CD1c-positive myeloid dendritic cell (primary cell): ENCODE measurements around the gene NMB.

Experiments used
- DNase-seq: peaks from one replicate; pipeline ENCODE4 v3.0.0-alpha.2; 2016; ENCODE audit errors: extremely low spot score

NMB gene

DNA sequence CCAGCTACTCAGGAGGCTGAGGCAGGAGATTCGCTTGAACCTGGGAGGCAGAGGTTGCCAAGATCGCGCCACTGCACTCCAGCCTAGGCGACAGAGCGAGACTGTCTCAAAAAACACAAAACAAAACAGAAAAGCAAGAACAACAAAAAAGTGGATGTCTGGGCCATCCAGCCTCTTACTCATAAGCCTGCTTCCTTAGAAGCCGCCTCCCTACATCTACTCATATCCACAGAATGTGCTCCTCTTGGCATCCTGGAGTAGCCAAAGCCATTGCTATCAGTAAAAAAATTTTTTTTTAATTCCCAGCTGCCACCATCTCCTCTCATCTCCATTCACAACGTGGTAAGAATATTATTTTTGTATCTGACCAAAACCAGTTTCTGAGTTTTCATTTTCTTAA is 46.4 kb downstream of the NMB start:
- DNase-seq: no peak

DNA sequence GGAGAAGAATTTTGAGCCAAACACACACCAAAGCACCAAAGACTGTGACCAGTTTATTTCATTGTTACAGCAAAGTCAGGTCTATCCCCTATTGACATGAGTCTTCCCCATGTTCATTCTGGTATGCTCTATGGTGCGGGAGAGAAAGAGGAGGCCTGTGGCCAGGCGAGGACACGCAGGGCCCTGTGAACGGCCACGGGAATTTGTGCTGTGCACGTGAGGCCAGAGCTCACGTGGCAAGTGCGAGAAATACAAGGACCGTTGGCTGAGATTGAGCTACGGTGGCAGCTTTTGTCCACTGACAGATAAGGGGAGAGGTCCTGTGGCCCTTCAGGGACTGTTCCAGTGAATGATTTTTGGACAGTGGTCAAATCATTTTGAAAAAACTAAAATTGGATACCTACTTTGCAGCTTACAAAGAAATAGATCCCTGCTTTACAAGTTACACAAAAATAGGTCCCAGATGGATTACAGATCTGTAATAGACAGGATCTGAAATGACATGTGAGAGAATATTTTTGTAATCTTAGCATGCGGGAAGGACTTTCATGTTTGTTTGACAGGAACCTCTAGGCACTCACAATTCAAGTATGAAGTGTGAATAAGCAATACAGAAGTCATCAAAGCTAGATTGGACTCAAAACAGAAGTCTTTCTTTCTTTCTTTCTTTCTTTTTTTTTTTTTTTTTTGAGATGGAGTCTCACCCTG is 48.0 kb downstream of the NMB start:
- no peak for DNase-seq

DNA sequence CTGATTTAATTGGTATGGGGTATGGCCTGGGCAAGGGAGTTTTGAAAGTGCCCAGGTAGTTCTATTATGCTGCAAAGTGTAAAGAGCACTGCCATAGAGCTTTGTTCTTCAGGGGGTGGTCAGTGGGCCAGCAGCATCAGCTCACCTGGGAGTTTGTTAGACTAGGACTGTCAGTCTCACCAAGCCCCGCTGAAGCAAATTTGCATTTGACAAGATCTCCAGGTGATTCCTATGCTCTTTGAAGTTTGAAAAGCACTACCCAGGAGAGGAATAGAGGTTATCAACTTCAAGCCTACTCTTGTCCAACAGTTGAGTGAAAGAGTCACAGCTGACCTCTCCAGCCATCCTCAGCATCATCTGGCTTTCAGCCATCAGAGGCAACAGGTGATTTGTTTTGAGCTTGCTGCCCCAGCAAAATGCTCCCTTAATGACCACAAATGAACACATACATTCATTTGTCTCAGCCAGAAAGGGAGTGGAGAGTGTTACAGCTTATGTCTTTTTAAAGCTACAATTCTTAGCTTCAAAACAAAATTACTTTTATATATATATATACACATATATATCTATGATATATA is 49.2 kb downstream of the NMB start:
- no peak for DNase-seq

DNA sequence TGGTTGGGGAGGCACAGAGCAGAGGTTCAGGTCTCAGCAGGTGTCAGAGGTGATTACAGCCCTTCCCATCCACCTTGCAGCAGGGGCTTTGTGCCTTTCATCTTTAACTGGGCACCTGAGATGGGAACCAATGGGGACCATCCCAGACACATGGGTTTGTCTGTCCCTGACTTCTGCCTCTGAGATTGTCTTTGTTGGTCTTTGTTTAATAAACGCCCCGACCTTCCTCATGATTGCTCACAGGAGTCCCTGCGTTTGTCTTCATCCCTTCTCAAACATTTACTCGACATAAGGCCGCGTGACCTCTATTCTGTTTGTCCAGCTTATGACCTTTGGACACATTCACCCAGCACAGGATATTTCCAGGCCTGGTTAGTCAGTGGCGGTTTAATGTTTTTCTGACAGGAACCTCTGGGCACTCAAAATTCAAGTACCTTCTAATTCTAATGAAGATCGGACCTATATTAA is 51.3 kb downstream of the NMB start:
- DNase-seq: no peak

DNA sequence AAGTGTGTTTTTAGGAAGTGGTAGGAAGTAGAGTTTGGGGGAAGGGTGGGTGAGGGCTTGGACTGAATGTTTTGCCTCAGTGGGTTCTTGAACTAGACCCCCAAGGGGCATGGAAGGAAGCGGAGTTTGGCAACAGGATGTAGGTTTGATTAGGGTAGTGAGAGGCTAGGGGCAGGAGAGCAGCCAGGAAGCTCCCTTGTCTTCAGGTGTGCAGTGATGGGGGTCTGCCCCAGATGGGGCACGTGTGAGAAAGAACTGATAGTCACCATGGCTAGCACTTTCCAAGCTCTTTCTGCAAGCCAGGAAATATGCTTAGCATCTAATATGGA is 52.5 kb downstream of the NMB start:
- no peak for DNase-seq
